ENCODE results near the gene NAT10.

The NAT10 gene

DNA sequence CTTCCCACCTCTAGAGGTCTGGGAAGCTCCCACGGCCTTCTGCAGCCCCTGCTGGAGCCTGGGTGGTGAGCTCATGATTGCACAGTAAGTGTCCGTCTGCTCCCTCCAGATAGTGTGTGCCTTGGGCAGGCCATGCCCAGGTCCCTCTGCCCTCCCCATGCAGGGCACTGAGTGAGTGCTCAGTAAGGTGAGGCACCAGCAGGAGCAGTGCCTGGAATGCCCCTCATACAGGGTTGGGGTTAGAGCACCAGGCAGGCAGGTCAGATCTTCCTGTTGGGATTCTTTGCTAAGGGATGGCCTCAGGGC, 50.3 kb downstream of the NAT10 start:
- no peak for DNase-seq (ENCODE audit: extremely low read depth, low read depth)
- TF ChIP-seq, protein P1, sequence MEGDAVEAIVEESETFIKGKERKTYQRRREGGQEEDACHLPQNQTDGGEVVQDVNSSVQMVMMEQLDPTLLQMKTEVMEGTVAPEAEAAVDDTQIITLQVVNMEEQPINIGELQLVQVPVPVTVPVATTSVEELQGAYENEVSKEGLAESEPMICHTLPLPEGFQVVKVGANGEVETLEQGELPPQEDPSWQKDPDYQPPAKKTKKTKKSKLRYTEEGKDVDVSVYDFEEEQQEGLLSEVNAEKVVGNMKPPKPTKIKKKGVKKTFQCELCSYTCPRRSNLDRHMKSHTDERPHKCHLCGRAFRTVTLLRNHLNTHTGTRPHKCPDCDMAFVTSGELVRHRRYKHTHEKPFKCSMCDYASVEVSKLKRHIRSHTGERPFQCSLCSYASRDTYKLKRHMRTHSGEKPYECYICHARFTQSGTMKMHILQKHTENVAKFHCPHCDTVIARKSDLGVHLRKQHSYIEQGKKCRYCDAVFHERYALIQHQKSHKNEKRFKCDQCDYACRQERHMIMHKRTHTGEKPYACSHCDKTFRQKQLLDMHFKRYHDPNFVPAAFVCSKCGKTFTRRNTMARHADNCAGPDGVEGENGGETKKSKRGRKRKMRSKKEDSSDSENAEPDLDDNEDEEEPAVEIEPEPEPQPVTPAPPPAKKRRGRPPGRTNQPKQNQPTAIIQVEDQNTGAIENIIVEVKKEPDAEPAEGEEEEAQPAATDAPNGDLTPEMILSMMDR (IDR thresholded peaks at IDR 0.05; ENCODE audit: low read depth, low read length), result no peak

DNA sequence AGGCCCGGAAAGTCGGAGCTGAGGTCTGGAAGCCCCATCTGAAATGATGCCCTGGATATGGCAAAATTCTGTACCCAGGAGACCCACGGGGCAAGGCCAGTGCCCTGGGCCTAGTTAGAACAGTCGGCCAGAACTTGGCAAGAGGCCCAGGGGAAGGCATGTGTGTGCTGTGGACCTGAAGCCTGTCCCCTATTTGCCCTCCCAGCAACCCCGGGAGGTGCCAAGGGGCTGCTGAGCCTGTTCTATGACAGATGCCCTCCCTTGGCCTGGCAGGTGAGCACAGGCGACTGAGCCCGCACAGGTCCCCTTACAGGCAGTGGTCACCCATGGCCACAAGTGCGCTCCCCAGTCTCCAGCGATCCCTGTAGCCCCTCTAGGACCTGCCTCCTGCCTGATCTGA, 51.7 kb downstream of the NAT10 start:
- no peak for DNase-seq (ENCODE audit: extremely low read depth, low read depth)
- TF ChIP-seq, protein P1 (IDR thresholded peaks at IDR 0.05; ENCODE audit: low read depth, low read length), result no peak

DNA sequence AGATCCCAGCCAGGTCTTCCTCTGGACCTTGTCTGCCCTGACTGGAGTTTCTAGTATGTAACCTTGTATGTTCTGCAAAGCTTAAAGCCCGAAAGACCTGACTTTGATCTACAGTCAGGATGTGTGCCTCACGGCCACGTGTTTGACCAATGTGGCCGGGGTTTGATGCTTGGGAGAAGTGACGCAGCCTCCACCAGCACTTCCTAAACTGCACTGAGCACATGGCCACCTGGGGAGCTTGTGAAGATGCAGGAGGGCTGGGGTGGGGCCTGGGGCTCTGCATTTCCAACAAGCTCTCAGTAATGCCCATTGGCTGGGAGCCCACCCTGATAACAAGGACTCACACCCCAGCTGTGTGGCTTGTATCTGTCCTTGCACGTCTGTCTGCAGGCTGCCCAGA, 53.2 kb downstream of the NAT10 start:
- TF ChIP-seq, protein P1 (IDR thresholded peaks at IDR 0.05; ENCODE audit: low read depth, low read length), result no peak
- no peak for DNase-seq (ENCODE audit: extremely low read depth, low read depth)

DNA sequence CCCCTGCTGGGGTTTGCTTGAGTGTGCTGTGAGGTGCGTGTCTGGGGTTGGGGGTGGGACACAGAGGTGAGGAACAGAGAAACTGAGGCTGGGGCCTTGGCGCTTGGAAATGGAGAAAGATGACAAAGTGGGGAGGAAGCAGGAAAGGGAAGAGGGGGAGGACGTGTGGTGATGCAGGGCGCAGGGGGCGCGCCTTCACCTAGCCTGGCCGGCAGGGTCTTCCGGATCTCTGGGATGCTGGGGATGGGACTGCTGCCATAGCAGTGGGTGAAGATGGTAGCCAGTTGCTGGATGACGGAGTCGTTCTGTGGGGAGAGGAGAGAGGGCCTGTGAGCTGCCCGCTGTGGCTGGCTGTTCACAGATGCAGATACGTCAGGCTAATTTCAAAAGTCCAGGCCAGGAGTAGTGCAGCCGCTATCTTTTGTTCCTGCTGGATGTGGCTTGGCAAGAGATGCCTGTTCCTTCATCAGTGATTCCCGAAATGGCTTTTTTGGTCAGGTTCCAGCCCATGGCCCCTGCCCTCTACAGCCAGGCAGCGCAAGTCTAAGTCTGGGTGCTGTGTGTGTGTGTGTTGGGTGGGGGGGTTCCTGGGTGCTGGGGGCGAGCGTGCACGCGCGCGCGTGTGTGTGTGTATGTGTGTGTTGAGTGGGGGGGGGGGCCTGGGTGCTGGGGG, 54.8 kb downstream of the NAT10 start:
- no peak for DNase-seq (ENCODE audit: extremely low read depth, low read depth)
- TF ChIP-seq, protein P1 (IDR thresholded peaks at IDR 0.05; ENCODE audit: low read depth, low read length), result no peak

DNA sequence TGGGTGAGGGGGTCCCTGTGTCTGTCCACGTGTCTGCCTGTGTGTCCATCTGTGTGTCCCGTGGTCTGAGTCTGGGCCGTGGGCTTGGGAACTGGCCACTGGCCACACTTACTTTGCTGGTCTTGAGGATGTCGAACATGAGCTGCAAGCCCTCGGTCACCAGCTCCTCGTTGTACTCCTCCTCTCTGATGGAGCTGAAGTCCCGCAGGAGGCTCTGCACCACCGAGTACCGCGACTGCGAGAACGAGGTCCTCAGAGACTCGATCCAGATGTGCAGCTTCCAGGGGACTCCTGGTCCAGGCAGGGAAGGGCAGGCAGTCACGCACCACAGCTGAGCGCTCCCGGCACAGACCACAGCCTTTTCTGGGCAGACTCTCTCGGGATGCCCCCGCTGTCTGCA, 55.4 kb downstream of the NAT10 start:
- no peak for DNase-seq (ENCODE audit: extremely low read depth, low read depth)

DNA sequence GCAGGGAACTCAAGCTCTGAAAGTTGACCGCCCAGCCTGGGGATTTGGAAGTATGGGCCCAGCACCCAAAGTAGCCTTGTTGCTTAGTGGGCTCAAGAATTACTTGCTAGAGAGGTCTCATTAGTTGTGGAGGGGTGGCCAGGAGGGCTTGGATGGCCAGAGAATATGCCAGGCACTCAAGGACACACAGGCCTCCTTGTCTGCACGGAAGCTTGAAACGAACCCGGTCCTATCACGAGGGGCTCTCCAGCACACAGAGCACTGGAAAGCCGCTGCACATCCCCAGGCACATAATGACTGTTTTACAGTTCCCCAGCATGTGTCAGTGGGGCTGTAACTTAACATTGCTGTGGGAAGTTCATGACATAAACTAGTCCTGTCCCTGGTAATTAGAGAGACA, 55.9 kb downstream of the NAT10 start:
- DNase-seq (ENCODE audit: extremely low read depth, low read depth), result no peak
- TF ChIP-seq, protein P1 (IDR thresholded peaks at IDR 0.05; ENCODE audit: low read depth, low read length), result no peak

More for the DNA sequence above, 55.4 kb downstream of the NAT10 start:
- TF ChIP-seq, protein P1 (IDR thresholded peaks at IDR 0.05; ENCODE audit: low read depth, low read length), result no peak

DNA sequence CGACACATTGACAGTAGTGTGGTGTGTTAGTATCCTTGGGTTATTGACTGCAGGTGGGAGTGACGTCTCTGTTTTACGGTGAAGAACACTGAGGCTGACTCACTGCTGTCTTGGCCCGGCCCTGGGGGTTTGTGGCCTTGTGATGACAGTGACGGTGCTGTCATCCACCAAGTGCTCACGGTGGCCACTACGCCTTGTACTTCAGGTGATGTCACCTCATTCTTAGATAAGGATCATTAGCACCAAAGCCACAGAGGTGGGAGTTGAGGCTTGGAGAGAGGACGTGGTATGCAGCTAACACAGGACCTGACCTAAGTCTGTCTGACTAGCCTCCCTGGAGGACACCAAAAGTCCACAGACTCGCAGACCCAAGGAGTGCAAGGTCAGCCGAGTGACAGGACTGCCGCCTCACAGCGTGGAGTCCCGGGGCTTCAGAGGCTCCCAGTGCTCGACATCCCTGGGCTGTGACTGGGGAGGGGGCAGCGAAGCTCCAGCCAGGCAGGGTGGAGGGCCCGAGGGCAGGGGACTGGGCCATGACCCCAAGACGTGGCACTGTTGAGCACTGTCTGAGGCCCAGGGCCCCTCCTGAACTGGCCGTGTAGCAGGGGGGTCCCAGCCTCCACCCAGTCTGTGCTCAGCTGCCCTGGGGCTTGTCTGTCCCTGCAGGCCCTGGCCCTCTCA, 56.5 kb downstream of the NAT10 start:
- TF ChIP-seq, protein P1 (IDR thresholded peaks at IDR 0.05; ENCODE audit: low read depth, low read length), result no peak

More for the DNA sequence above, 56.5 kb downstream of the NAT10 start:
- no peak for DNase-seq (ENCODE audit: extremely low read depth, low read depth)

Measured in AG09319 (cell line).